OCI-LY3 (cell line): ENCODE results near the gene CABP4.

Source experiments
- H2AFZ ChIP-seq: fragments of 200-600, 300-600 bp; shearing (Covaris generic); 2 replicates; pipeline ENCODE4 v1.6.0; 2014; ENCODE audit warnings: antibody characterized with exemption, low read depth, low read length
- H3K27ac ChIP-seq: fragments of 200-600, 300-600 bp; sonication (generic); 2 replicates; pipeline ENCODE4 v1.5.1; 2014; ENCODE audit warnings: mild to moderate bottlenecking, low read length, moderate library complexity, mixed read lengths
- H3K27me3 ChIP-seq: fragments of 200-600, 300-600 bp; sonication (generic); 2 replicates; pipeline ENCODE4 v1.6.1; 2014; ENCODE audit warnings: low read depth, low read length, mixed read lengths
- H3K36me3 ChIP-seq: fragments of 200-600, 300-600 bp; sonication (generic); replicated peaks from 2 replicates; pipeline ENCODE3; 2014; ENCODE audit warnings: low read depth, low read length, mixed read lengths
- H3K4me1 ChIP-seq: fragments of 300-600, 200-600 bp; sonication (generic); 2 replicates; pipeline ENCODE4 v1.6.1; 2014; ENCODE audit warnings: low read length, mixed read lengths
- H3K4me2 ChIP-seq: fragments of 200-600, 300-600 bp; sonication (generic); 2 replicates; pipeline ENCODE4 v1.6.1; 2014; ENCODE audit warnings: low read length, mixed read lengths
- H3K4me3 ChIP-seq: fragments of 300-600, 200-600 bp; sonication (generic); 2 replicates; pipeline ENCODE4 v1.5.1; 2014; ENCODE audit warnings: antibody characterized with exemption, mild to moderate bottlenecking, low read length, moderate library complexity
- H3K79me2 ChIP-seq: fragments of 300-600, 200-600 bp; shearing (Covaris generic); 2 replicates; pipeline ENCODE4 v1.6.1; 2014; ENCODE audit warnings: mild to moderate bottlenecking, low read length, mixed read lengths
- H3K9ac ChIP-seq: fragments of 300-600, 200-600 bp; shearing (Covaris generic); 2 replicates; pipeline ENCODE4 v1.6.0; 2014; ENCODE audit warnings: mild to moderate bottlenecking, low read length, moderate library complexity
- H3K9me3 ChIP-seq: fragments of 200-600, 300-600 bp; shearing (Covaris generic); 2 replicates; pipeline ENCODE4 v1.6.1; 2014; ENCODE audit warnings: low read length, mixed read lengths; ENCODE audit not compliant: insufficient read depth
- H4K20me1 ChIP-seq: fragments of 200-600, 300-600 bp; sonication (generic); 2 replicates; pipeline ENCODE4 v1.6.1; 2016; ENCODE audit warnings: low read length, mixed read lengths; ENCODE audit not compliant: insufficient read depth
- CTCF ChIP-seq: fragments of 200-600, 300-600 bp; sonication (generic); IDR thresholded peaks from 2 replicates; pipeline ENCODE4 v1.5.1; 2014; ENCODE audit warnings: antibody characterized with exemption, low read length, low read depth
- EZH2phosphoT487 ChIP-seq: fragments of 200-600 bp; shearing (Covaris generic); IDR thresholded peaks from 2 replicates; pipeline ENCODE4 v1.6.1; 2018; ENCODE audit warnings: antibody characterized with exemption, mixed run types, low read depth

The CABP4 gene

GRCh38 chr11:67420646-67421429, 34.3 kb upstream of the CABP4 start:
- peak overlapping the region; percentile 78 for H3K4me3 ChIP-seq
- no peak overlapping the region for H2AFZ ChIP-seq
- no peaks in the 10 kb centered on the region for H3K9me3 ChIP-seq
- peak overlapping the region; percentile 54 for H3K9ac ChIP-seq
- H3K79me2 ChIP-seq: no peaks in the 10 kb centered on the region
- peak overlapping the region; percentile 70 for H3K4me2 ChIP-seq
- H3K27ac ChIP-seq: no peak overlapping the region
- no peaks in the 10 kb centered on the region for H3K36me3 ChIP-seq
- no peaks in the 10 kb centered on the region for H4K20me1 ChIP-seq
- peaks cover 22% of the 10 kb centered on the region for H3K4me1 ChIP-seq
- TF ChIP-seq CTCF (no peak), EZH2phosphoT487 (no peak)
- H3K27me3 ChIP-seq: peaks cover 30% of the 10 kb centered on the region

- Histone ChIP-seq H3K4me1 (peaks cover 22% of the 10 kb centered on the region), H3K4me3 (peak overlapping the region; percentile 78), H3K27me3 (peaks cover 27% of the 10 kb centered on the region), H3K9me3 (no peaks in the 10 kb centered on the region), H3K79me2 (no peaks in the 10 kb centered on the region), H3K4me2 (peak overlapping the region; percentile 70), H3K36me3 (no peaks in the 10 kb centered on the region), H2AFZ (no peak overlapping the region), H4K20me1 (no peaks in the 10 kb centered on the region), H3K9ac (no peak overlapping the region), H3K27ac (no peak overlapping the region)
- TF ChIP-seq CTCF (no peak), EZH2phosphoT487 (no peak)
Measured at GRCh38 chr11:67421430-67422031, 33.6 kb upstream of the CABP4 start.

GRCh38 chr11:67422891-67423290, 32.3 kb upstream of the CABP4 start:
- peaks cover 16% of the 10 kb centered on the region for H3K27me3 ChIP-seq
- no peak overlapping the region for H3K4me2 ChIP-seq
- H3K27ac ChIP-seq: no peak overlapping the region
- H3K79me2 ChIP-seq: no peaks in the 10 kb centered on the region
- no peak overlapping the region for H3K9ac ChIP-seq
- H4K20me1 ChIP-seq: no peaks in the 10 kb centered on the region
- peaks cover 28% of the 10 kb centered on the region for H3K4me1 ChIP-seq
- H3K4me3 ChIP-seq: no peak overlapping the region
- TF ChIP-seq CTCF (no peak), EZH2phosphoT487 (no peak)
- H3K9me3 ChIP-seq: no peaks in the 10 kb centered on the region
- no peak overlapping the region for H2AFZ ChIP-seq
- no peaks in the 10 kb centered on the region for H3K36me3 ChIP-seq

- Histone ChIP-seq H3K9ac (no peak overlapping the region), H3K9me3 (no peaks in the 10 kb centered on the region), H3K36me3 (no peaks in the 10 kb centered on the region), H3K4me1 (peaks cover 27% of the 10 kb centered on the region), H3K27me3 (peaks cover 11% of the 10 kb centered on the region), H2AFZ (no peak overlapping the region), H3K4me3 (no peak overlapping the region), H4K20me1 (no peaks in the 10 kb centered on the region), H3K4me2 (no peak overlapping the region), H3K79me2 (peaks cover 1% of the 10 kb centered on the region), H3K27ac (no peak overlapping the region)
- no peak for TF ChIP-seq CTCF
- no peak for TF ChIP-seq EZH2phosphoT487
Measured at GRCh38 chr11:67423466-67423865, 31.7 kb upstream of the CABP4 start.
